Measurements from ENCODE around the gene HEXB. TPM values are rescaled to one million over a fixed set of nuclear protein-coding genes. Genes with fewer than 3 reads are reported as not detected.
"Not testable (repeated sequence)": the region's sequence is repeated elsewhere in the genome, so short reads cannot be mapped to it uniquely, and the experiment has no call there.

HEXB gene
- total RNA-seq, 1 donor from 2014 or later, result 63.8 TPM

DNA sequence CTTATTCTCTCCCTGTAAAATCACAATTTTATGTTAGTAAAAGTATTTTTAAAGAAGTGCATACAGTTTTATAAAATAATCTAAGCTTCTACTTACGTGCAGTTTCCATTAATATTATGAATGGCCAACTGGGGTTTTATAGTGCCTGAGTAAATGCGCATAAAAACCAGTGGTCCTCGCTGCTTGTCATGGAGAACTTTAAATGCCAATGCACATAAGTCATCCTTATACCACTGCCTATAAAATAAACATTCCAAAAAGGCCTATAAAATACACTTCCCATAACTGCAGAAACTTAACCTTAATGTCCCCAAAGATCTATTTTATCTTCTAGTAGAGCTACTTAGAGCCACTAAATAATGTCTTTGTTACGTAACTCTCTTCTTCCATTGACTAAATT, 53.4 kb downstream of the HEXB start:
- DNase-seq, result no peak

- DNase-seq, result not testable (repeated sequence)
These were observed 63.7 kb downstream of the HEXB start for GRCh38 chr5:74748742-74749141.

DNA sequence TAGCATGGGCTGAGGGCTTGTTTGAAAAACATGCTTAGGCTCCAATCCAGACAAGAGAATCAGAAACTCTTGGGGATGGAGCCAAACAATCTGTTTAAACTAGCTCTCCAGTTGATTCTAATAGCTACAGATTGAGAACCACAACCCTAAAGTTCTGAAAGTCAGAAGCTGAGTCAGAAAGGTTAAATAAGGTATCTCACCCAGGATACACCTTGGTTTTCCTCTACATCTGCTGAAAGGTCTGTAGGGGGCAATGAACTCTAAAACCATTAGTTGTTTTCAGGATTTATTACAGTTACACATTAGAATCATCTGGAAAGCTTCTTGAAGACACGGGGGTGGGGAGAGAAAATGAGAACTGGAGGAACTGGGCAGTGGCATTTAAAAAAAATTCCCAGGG, 76.2 kb downstream of the HEXB start:
- no peak for DNase-seq

GRCh38 chr5:74762599-74762998, 77.6 kb downstream of the HEXB start:
- DNase-seq, result no peak

- DNase-seq, result no peak
These were observed 78.5 kb downstream of the HEXB start for GRCh38 chr5:74763504-74763903.

GRCh38 chr5:74765201-74765600, 80.2 kb downstream of the HEXB start:
- DNase-seq, result no peak

DNA sequence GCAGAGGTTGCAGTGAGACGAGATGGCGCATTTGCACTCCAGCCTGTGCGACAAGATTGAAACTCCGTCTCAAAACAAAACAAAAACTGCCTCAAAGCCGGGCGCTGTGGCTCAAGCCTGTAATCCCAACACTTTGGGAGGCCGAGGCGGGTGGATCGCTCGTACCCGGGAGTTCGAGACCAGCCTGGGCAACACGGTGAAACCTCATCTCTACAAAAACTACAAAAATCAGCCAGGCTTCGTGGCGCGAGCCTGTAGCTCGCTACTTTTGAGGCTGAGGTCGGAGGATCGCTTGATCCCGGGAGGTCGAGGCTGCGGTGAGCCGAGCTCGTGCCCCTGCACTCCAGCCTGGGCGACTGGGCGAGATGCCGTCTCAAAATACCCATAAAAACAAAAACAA, 80.9 kb downstream of the HEXB start:
- DNase-seq, result no peak

GRCh38 chr5:74766418-74766848, 81.4 kb downstream of the HEXB start:
- DNase-seq, result peak; percentile 29

DNA sequence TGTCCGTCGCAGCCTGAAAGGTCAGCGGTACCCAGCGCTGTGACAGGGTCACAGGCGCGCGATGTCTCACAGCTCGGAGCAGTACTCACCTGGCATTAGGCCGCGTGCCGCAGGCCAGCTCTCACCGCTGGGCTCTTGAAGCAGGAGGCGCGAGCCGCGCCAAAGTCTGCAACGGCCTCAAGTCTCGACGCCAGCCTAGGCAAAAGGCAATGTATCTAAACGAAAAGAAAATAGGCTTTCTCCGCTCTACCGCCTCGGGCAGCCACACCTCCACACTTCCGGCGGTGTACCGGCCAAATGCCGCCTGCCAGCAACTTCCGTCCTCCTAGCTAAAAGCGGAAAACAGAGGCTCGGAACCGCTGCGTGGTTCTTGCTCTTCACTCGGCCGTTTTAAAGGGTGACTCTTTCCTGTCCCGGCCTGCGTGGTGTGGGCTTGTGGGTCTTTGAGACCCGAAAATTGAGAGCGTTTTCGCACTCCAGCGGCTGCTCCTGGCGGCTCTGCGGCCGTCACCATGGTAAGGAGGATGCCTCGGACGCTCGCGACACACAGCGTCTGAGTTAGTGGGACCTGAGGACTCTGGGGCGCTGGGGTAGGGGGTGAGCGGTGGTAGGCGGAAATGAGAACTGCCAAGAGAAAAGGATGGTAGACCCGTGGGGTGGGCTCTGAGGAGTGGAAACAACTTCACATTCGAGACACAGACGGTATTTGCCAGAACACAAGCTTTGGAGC, 82.0 kb downstream of the HEXB start, which contains the start of the genes GFM2 and NSA2:
Gene GFM2, minus strand, starts transcription at position 269 of the 730 bp plus-strand sequence. CDS start 3,375 bp downstream, outside the sequence.
Gene NSA2, plus strand, starts transcription at position 401 of the 730 bp plus-strand sequence. Its CDS starts 112 bp downstream, at position 513.
- peak; percentile 93 for DNase-seq

DNA sequence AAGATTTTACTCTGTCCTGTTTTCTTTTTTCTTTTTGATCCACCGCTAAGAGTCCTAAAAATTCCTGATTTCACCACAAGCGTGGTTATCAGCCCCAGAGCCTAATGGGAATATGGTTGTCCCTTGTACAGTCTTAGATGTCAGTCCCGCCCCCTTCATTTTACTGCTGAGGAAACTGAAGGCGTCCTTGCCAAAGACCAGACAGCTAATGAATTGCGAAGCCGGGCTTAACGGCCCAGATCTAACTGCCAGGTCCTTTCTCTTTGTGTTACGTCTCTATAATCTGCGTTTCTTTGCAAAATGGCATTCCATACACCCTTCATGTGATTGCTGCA, 82.5 kb downstream of the HEXB start:
- no peak for DNase-seq

Small RNAs within 50 kb of the gene (small RNA-seq; reads per million reads assigned to genes)
- not detected for gene RNU6-658P (ENCODE audit: low replicate concordance)

Other genes starting within 250 kb of the HEXB start
- 46.4 TPM for gene ENC1, start 44.5 kb upstream of the HEXB start, total RNA-seq
- 36.7 TPM for gene GFM2, start 81.9 kb downstream of the HEXB start, total RNA-seq
- 82.6 TPM for gene NSA2, start 82.0 kb downstream of the HEXB start, total RNA-seq
- gene FAM169A, start 181.2 kb downstream of the HEXB start, total RNA-seq, result 4.6 TPM